ENCODE measurements around the gene TREML2.

Gene TREML2

GRCh38 chr6:41153451-41153850 is 47.5 kb downstream of the TREML2 start:
- H3K36me3 ChIP-seq (replicated peaks) = no peaks in the 10 kb centered on the region
- no peaks in the 10 kb centered on the region for H3K27me3 ChIP-seq (replicated peaks)
- no peak for TF ChIP-seq CTCF (IDR thresholded peaks at IDR 0.05; ENCODE audit: low read depth, low read length, missing control alignments)
- H3K27ac ChIP-seq = no peak overlapping the region
- in situ Hi-C loops (cut with HindIII; ENCODE audit: low pct_ligation_motif_present, low sequenced_read_pairs) = no loop called here
- no peak for DNase-seq
- H3K4me3 ChIP-seq (ENCODE audit: low read depth, low read length) = no peak overlapping the region

DNA sequence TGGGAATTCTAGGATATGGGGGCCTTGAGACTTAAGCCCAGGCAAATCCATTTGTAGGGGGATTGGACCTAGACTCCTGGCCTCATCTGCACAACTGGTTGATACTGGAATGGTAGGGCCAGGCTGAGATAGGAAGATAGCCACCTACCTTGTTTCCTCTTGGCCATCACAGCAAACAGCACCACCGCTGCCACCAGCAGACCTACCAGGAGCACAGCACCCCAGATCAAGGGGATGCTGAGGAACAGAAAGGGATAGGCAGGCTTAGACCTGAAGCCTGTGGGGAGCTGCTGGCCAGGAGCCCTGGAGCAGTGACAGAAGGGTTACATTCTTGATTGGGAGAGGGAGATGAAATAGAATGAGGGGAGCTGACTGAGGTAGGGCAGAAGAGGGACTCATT is 50.3 kb downstream of the TREML2 start:
- DNase-seq = no peak
- Histone ChIP-seq H3K27ac (no peak overlapping the region), H3K4me3 (ENCODE audit: low read depth, low read length) (no peak overlapping the region), H3K36me3 (replicated peaks) (no peaks in the 10 kb centered on the region), H3K27me3 (replicated peaks) (no peaks in the 10 kb centered on the region)
- in situ Hi-C loops (cut with HindIII; ENCODE audit: low pct_ligation_motif_present, low sequenced_read_pairs) = no loop called here
- peak; percentile 4 for TF ChIP-seq CTCF (IDR thresholded peaks at IDR 0.05; ENCODE audit: low read depth, low read length, missing control alignments)

GRCh38 chr6:41147917-41148316 is 53.0 kb downstream of the TREML2 start:
- in situ Hi-C loops (cut with HindIII; ENCODE audit: low pct_ligation_motif_present, low sequenced_read_pairs) = no loop called here
- DNase-seq = no peak
- no peak for TF ChIP-seq CTCF (IDR thresholded peaks at IDR 0.05; ENCODE audit: low read depth, low read length, missing control alignments)
- Histone ChIP-seq H3K4me3 (ENCODE audit: low read depth, low read length) (no peak overlapping the region), H3K27ac (no peak overlapping the region), H3K27me3 (replicated peaks) (no peaks in the 10 kb centered on the region), H3K36me3 (replicated peaks) (no peaks in the 10 kb centered on the region)

All from brain microvascular endothelial cell (primary cell).